Spleen (tissue), 11 donors: ENCODE results near the gene LINGO1. TPM values are rescaled to one million over a fixed set of nuclear protein-coding genes. Genes with fewer than 3 reads are reported as not detected.

ENCODE experiments used
- DNase-seq: peaks from one replicate; pipeline ENCODE4 v3.0.0-alpha.2; 2020
- H3K27ac ChIP-seq, 8 donors: fragments of 200-600 bp; sonication (generic) in 7 of 8; 1 replicate in 4 of 8; 2 replicates in 4 of 8; pipeline versions ENCODE4 v1.5.0 to v1.8.0; 2016 to 2021; ENCODE audit warnings: inconsistent platforms in 4 of 8, mild to moderate bottlenecking in 4 of 8, moderate library complexity in 1 of 8
- H3K27me3 ChIP-seq, 7 donors: fragments of 200-600 bp; sonication (generic) in 6 of 7; replicated peaks in 1 of 7; 1 replicate in 4 of 7; 2 replicates in 3 of 7; pipeline versions ENCODE4 v1.5.0 to v1.8.0; 2016 to 2021; ENCODE audit warnings: inconsistent platforms in 3 of 7, mild to moderate bottlenecking in 1 of 7
- H3K36me3 ChIP-seq, 6 donors: fragments of 200-600 bp; sonication (generic) in 5 of 6; 1 replicate in 4 of 6; 2 replicates in 2 of 6; pipeline versions ENCODE4 v1.5.0 to v1.8.0; 2016 to 2021; ENCODE audit warnings: inconsistent platforms in 2 of 6
- H3K4me1 ChIP-seq, 6 donors: fragments of 200-600 bp; sonication (generic) in 5 of 6; 1 replicate in 3 of 6; 2 replicates in 3 of 6; pipeline versions ENCODE4 v1.5.0 to v1.8.0; 2016 to 2021; ENCODE audit warnings: inconsistent platforms in 3 of 6
- H3K4me3 ChIP-seq, 8 donors: fragments of 200-600 bp; sonication (generic) in 7 of 8; 1 replicate in 4 of 8; 2 replicates in 4 of 8; pipeline versions ENCODE4 v1.5.0 to v1.8.0; 2016 to 2021; ENCODE audit warnings: inconsistent platforms in 4 of 8, mild to moderate bottlenecking in 4 of 8, moderate library complexity in 2 of 8
- H3K9me3 ChIP-seq, 8 donors: fragments of 200-600 bp; sonication (generic) in 7 of 8; 1 replicate in 4 of 8; 2 replicates in 4 of 8; pipeline versions ENCODE4 v1.5.0 to v1.8.0; 2016 to 2021; ENCODE audit warnings: inconsistent platforms in 4 of 8
- CTCF ChIP-seq, 11 experiments: fragments of 200-600 bp in 7 of 11; fragments of 450-650 bp in 4 of 11; sonication (generic) in 4 of 11; IDR thresholded peaks in 8 of 11; conservative IDR thresholded peaks in 3 of 11; 1 replicate in 7 of 11; 2 replicates in 4 of 11; pipeline versions ENCODE4 v1.4.0 to v1.8.0; 2016 to 2021; ENCODE audit warnings: antibody characterized with exemption in 11 of 11, inconsistent platforms in 4 of 11, mild to moderate bottlenecking in 1 of 11
- POLR2A ChIP-seq, 3 donors: fragments of 450-650 bp; IDR thresholded peaks; one replicate each; pipeline ENCODE4 v1.5.1; 2017; ENCODE audit warnings: antibody characterized with exemption in 3 of 3, mild to moderate bottlenecking in 1 of 3
- POLR2AphosphoS5 ChIP-seq, 3 donors: sonication (generic); formaldehyde crosslinking; IDR thresholded peaks; one replicate each; pipeline ENCODE4 v1.5.1; 2017; ENCODE audit warnings: antibody characterized with exemption in 3 of 3
- WGBS, 5 donors: extraction: QIAGEN DNeasy Blood & Tissue Kit in 3 of 5; methylation state at CpG; one replicate each; pipeline versions ENCODE4 v1.1.5 to v1.1.7; 2013 to 2018; 5-methylcytosine and 5-hydroxymethylcytosine counted together
- intact Hi-C: fragments of 100-400 bp; cut with DNase I; formaldehyde crosslinking; loops from one replicate; pipeline ENCODE4 v1.15.0; 2023; ENCODE audit warnings: low total_unique reads
- polyA plus RNA-seq, 3 donors: library from polyadenylated mRNA; stranded (reverse); fragments of 200-250 nt; gene quantifications; one replicate each; pipeline ENCODE4 v1.2.1, GENCODE V29; 2013
- total RNA-seq, 7 donors: library from RNA; depleted of rRNA in 3 of 7; stranded (reverse); fragments of >200 nt in 3 of 7; fragmentation: NEBNext Ultra II Directional in 4 of 7; extraction: Animal tissue kit (Norgen Biotek cat#: 25700) in 4 of 7; gene quantifications; one replicate each; pipeline versions ENCODE4 v1.1.0 to v1.2.1, GENCODE V29; 2016 to 2021
- donor health status: healthy with polysubstance abuse.
- donor health status: DM: no; HTN: no; CAD: no; lungs with moderate emphysema.
- donor health status: DM: no; HTN: no; CAD: no.
- donor health status: Bipolar disorder and iron deficiency.
- donor health status: healthy.
- donor health status: DM: no; HTN: no; CAD: no.
- donor health status: DM: yes; HTN: yes; CAD: no.

LINGO1 gene
- total and polyA plus RNA-seq, 10 donors, result 0.46 to 7.3 (median 2.7) TPM

GRCh38 chr15:77667338-77668234 lies 34.9 kb upstream of the LINGO1 start:
- intact Hi-C loops, result no loop called here
- Histone ChIP-seq H3K4me1 (no peaks in the 10 kb centered on the region), H3K27ac (no peak overlapping the region), H3K4me3 (no peak overlapping the region), H3K36me3 (no peaks in the 10 kb centered on the region), H3K27me3 (peaks cover 0 to 49% (median 6%) of the 10 kb centered on the region in 7 donors), H3K9me3 (no peaks in the 10 kb centered on the region)
- DNase-seq, result no peak
- whole genome bisulfite sequencing, 5 donors, result 51 to 66% (median 59%) methylated on average over 11 of the region's 11 CpGs
- TF ChIP-seq POLR2AphosphoS5 (IDR thresholded peaks at IDR 0.05) (no peak), CTCF (IDR thresholded peaks at IDR 0.05 in 8 of 11, conservative IDR thresholded peaks at IDR 0.05 in 3 of 11) (no peak), POLR2A (IDR thresholded peaks at IDR 0.05) (no peak)

GRCh38 chr15:77666296-77666660 lies 33.6 kb upstream of the LINGO1 start:
- Histone ChIP-seq H3K9me3 (no peaks in the 10 kb centered on the region), H3K36me3 (no peaks in the 10 kb centered on the region), H3K4me1 (no peaks in the 10 kb centered on the region), H3K4me3 (no peak overlapping the region), H3K27me3 (peaks cover 0 to 36% (median 1%) of the 10 kb centered on the region in 7 donors), H3K27ac (no peak overlapping the region)
- DNase-seq, result no peak
- intact Hi-C loops, result no loop called here
- 83 to 92% (median 90%) methylated on average over 4 to 5 of the region's 5 CpGs for WGBS, 5 donors
- TF ChIP-seq POLR2A (IDR thresholded peaks at IDR 0.05) (no peak), POLR2AphosphoS5 (IDR thresholded peaks at IDR 0.05) (no peak), CTCF (IDR thresholded peaks at IDR 0.05 in 8 of 11, conservative IDR thresholded peaks at IDR 0.05 in 3 of 11) (no peak)

- Histone ChIP-seq H3K27me3 (peaks cover 0 to 36% (median 0%) of the 10 kb centered on the region in 7 donors), H3K36me3 (no peaks in the 10 kb centered on the region), H3K4me3 (no peak overlapping the region), H3K9me3 (no peaks in the 10 kb centered on the region), H3K27ac (no peak overlapping the region), H3K4me1 (no peaks in the 10 kb centered on the region)
- intact Hi-C loops, result no loop called here
- WGBS, 5 donors, result 89 to 94% (median 91%) methylated on average over 11 to 12 of the region's 12 CpGs
- TF ChIP-seq CTCF (IDR thresholded peaks at IDR 0.05 in 8 of 11, conservative IDR thresholded peaks at IDR 0.05 in 3 of 11) (no peak), POLR2AphosphoS5 (IDR thresholded peaks at IDR 0.05) (no peak), POLR2A (IDR thresholded peaks at IDR 0.05) (no peak)
- DNase-seq, result no peak
These were observed 33.0 kb upstream of the LINGO1 start for GRCh38 chr15:77665530-77666295.

- WGBS, 5 donors, result 51 to 79% (median 72%) methylated on average over 4 to 5 of the region's 5 CpGs
- Histone ChIP-seq H3K9me3 (no peaks in the 10 kb centered on the region), H3K4me1 (peaks cover 0 to 7% (median 2%) of the 10 kb centered on the region in 6 donors), H3K27me3 (peaks cover 0 to 37% (median 0%) of the 10 kb centered on the region in 7 donors), H3K27ac (no peak overlapping the region), H3K4me3 (no peak overlapping the region), H3K36me3 (no peaks in the 10 kb centered on the region)
- intact Hi-C loops, result no loop called here
- TF ChIP-seq POLR2AphosphoS5 (IDR thresholded peaks at IDR 0.05), result no peak
- no peak for TF ChIP-seq CTCF (IDR thresholded peaks at IDR 0.05 in 8 of 11, conservative IDR thresholded peaks at IDR 0.05 in 3 of 11)
- no peak for TF ChIP-seq POLR2A (IDR thresholded peaks at IDR 0.05)
- no peak for DNase-seq
These were observed 31.7 kb upstream of the LINGO1 start for GRCh38 chr15:77664428-77664827.
